ENCODE results near the gene USP10. TPM values are rescaled to one million over a fixed set of nuclear protein-coding genes. Genes with fewer than 3 reads are reported as not detected.
"Not testable (repeated sequence)": the region's sequence is repeated elsewhere in the genome, so short reads cannot be mapped to it uniquely, and the experiment has no call there.

The USP10 gene
- total RNA-seq, 1 donor from 2014 or later: 67.8 TPM

DNA sequence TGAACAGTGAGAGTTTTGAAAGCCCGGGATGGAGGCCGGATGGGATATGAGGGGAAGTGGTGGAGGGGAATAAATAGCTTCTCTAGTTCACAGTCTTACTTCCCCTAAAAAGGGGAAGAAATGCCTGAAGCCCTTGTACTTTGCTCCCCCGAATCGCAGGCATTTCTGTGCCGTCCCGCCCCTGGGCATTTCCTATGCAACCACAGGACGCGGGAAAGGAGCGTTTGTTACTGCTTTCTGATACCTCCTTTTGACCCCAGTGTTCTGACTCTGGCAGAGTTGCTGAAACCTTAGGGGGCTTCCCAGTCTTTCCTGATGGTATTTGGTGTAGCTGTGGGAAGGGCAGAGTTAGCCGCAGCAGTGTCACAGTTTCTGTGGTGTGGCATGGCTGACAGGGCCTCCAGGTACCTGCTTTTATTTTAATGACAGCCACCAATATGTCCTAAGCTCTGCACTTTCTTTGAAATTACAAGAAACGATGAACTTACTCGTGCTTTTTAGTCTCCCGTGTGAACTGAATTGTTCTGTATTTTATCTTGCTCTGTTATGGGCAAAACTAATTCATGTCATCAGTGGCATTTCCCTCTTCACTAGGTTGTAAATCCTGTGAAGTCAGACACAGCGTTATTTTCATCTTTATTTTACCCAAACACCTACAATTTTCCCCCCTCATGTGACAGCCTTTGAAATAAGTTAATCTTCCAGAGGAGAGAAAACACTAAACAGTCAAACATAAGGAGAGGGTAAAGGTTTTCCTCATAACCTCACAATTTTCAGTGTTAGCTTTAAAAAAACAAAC lies 27.1 kb downstream of the USP10 start:
- Histone ChIP-seq H3K4me3 (ENCODE audit: low read depth, low read length) (no peak overlapping the region), H3K36me3 (ENCODE audit: control insufficient read depth, insufficient read depth, low read length) (no peaks in the 10 kb centered on the region), H3K27me3 (ENCODE audit: control insufficient read depth, insufficient read depth, low read length) (no peaks in the 10 kb centered on the region)
- TF ChIP-seq, protein P1, sequence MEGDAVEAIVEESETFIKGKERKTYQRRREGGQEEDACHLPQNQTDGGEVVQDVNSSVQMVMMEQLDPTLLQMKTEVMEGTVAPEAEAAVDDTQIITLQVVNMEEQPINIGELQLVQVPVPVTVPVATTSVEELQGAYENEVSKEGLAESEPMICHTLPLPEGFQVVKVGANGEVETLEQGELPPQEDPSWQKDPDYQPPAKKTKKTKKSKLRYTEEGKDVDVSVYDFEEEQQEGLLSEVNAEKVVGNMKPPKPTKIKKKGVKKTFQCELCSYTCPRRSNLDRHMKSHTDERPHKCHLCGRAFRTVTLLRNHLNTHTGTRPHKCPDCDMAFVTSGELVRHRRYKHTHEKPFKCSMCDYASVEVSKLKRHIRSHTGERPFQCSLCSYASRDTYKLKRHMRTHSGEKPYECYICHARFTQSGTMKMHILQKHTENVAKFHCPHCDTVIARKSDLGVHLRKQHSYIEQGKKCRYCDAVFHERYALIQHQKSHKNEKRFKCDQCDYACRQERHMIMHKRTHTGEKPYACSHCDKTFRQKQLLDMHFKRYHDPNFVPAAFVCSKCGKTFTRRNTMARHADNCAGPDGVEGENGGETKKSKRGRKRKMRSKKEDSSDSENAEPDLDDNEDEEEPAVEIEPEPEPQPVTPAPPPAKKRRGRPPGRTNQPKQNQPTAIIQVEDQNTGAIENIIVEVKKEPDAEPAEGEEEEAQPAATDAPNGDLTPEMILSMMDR (IDR thresholded peaks at IDR 0.05; ENCODE audit: insufficient read depth, low read length, poor library complexity, severe bottlenecking): no peak
- no peak for DNase-seq (ENCODE audit: low read depth)

DNA sequence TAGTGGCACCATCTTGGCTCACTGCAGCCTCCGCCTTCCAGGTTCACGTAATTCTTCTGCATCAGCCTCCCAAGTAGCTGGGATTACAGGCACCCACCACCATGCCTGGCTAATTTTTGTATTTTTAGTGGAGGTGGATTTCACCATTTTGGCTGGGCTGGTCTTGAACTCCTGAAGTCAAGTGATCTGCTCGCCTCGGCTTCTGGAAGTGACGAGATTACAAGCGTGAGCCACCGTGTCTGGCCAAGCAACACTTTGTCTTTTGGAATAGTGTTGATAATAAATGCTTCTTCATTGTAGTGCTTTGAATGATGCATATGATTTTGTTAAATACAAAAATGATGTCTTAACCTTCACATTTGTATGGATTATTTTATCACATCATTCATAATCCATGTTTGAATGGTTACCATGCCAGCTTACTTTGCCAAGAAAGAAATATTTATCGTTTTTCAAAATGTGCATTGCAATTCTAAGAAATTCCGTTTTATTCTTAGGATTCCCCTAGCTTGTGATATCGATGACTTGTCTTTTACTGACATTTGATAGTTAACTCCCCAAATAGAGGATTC lies 29.1 kb downstream of the USP10 start:
- no peaks in the 10 kb centered on the region for H3K27me3 ChIP-seq (ENCODE audit: control insufficient read depth, insufficient read depth, low read length)
- H3K4me3 ChIP-seq (ENCODE audit: low read depth, low read length): no peak overlapping the region
- no peaks in the 10 kb centered on the region for H3K36me3 ChIP-seq (ENCODE audit: control insufficient read depth, insufficient read depth, low read length)
- no peak for DNase-seq (ENCODE audit: low read depth)
- TF ChIP-seq, protein P1 (IDR thresholded peaks at IDR 0.05; ENCODE audit: insufficient read depth, low read length, poor library complexity, severe bottlenecking): no peak

DNA sequence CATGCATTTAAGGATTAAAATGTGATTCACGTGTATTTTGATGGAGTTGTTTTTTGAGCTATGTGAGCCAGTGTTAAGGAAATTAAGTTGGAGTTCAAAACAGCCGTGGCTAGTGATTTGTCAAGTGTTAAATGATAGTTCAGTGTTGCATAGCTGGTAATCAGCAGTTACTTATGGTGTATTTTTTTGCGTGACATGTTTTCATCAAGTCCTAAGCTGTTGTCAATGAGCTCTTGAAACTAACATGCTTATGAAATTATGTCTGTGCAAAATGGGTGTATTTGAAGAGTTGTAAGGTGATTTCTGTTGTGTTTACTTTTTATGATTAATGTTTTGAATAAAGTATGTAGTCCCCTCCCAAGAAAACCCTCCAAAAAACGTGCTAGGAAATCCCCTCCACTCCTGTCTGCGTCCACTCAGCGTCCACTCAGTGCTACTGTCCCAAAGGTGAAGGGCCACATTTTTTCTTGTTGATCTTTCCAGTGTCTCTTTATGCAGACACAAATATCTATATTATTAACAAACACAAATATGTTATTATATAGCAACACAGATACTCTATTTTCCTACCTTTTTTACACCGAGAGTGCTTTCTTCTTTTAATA lies 30.0 kb downstream of the USP10 start:
- Histone ChIP-seq H3K36me3 (ENCODE audit: control insufficient read depth, insufficient read depth, low read length) (no peaks in the 10 kb centered on the region), H3K4me3 (ENCODE audit: low read depth, low read length) (no peak overlapping the region), H3K27me3 (ENCODE audit: control insufficient read depth, insufficient read depth, low read length) (no peaks in the 10 kb centered on the region)
- no peak for DNase-seq (ENCODE audit: low read depth)
- TF ChIP-seq, protein P1 (IDR thresholded peaks at IDR 0.05; ENCODE audit: insufficient read depth, low read length, poor library complexity, severe bottlenecking): no peak

DNA sequence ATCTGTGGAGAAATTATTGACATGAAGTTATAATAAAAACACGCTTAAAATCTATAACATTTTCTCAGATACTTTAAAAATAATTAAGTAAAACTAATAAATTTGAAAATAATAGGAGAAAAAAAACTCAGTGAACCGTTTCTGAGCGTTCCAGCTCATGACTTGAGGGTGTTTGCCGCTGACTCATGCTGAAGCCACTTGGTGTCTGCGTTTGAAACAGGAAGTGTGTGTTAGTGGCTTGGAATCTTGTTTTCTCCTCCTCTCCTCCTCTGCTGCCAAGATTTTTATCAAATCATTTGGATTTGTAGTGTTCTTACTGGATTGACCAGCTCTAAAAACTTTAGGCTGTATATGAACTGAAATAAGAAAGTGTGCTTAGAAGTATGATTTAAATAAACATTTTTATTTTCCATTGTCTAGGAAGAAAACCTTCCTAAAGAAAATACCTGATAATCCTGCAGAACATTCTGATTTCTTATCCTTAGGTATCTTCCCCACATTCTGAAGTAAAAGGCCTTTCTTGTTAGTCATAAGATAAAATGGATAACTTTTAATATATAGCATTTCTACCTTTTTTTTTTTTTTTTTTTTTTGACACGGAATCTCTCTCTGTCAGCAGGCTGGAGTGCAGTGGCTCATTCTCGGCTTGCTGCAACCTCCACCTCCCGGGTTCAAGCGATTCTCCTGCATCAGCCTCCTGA lies 30.8 kb downstream of the USP10 start:
- no peak overlapping the region for H3K4me3 ChIP-seq (ENCODE audit: low read depth, low read length)
- TF ChIP-seq, protein P1 (IDR thresholded peaks at IDR 0.05; ENCODE audit: insufficient read depth, low read length, poor library complexity, severe bottlenecking): no peak
- no peaks in the 10 kb centered on the region for H3K36me3 ChIP-seq (ENCODE audit: control insufficient read depth, insufficient read depth, low read length)
- no peaks in the 10 kb centered on the region for H3K27me3 ChIP-seq (ENCODE audit: control insufficient read depth, insufficient read depth, low read length)
- peak; percentile 89 for DNase-seq (ENCODE audit: low read depth)

DNA sequence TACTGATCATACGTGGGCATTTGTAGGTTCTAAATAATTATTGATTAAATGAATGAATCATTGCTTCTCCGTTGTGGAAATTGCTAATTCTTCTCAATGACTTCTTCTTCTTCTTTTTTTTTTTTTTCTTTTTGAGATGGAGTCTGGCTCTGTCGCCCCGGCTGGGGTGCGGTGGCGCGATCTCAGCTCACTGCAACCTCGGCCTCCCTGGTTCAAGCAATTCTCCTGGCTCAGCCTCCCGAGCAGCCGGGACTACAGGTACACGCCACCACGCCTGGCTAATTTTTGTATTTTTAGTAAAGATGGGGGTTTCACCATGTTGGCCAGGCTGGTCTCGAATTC lies 32.5 kb downstream of the USP10 start:
- not testable (repeated sequence) for H3K36me3 ChIP-seq (ENCODE audit: control insufficient read depth, insufficient read depth, low read length); H3K4me3 ChIP-seq (ENCODE audit: low read depth, low read length); H3K27me3 ChIP-seq (ENCODE audit: control insufficient read depth, insufficient read depth, low read length); DNase-seq (ENCODE audit: low read depth)

DNA sequence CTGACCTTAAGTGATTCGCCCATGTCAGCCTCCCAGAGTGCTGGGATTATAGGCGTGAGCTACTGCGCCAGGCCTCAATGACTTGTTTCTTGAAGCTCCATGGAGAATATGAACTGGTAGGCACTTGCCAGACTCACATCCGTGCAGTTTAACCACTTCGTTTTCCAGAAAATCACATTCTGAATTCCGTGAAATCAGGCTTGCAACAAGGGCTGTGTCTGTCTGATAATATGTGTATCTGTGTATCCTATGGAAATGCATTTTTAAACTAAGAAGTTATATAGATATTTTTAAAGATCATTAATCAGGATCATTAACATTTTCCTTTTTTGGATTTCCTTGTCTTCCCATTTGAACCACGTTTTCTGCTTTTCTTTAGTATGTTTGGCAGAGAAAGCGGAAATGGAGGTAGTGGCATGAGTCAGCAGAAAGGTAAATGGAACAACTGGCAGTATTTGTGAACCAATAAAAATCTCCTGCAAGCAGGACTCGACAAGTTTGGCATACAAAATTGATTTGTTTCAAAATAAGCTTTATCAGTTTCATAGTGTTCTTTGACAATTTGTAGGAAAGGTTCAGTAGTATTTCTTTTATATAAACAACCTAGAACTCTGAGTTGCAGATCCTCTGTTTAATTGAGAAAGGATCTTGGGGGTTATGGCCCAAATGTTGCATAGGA lies 33.0 kb downstream of the USP10 start:
- DNase-seq (ENCODE audit: low read depth): no peak
- no peaks in the 10 kb centered on the region for H3K27me3 ChIP-seq (ENCODE audit: control insufficient read depth, insufficient read depth, low read length)
- TF ChIP-seq, protein P1 (IDR thresholded peaks at IDR 0.05; ENCODE audit: insufficient read depth, low read length, poor library complexity, severe bottlenecking): no peak
- no peaks in the 10 kb centered on the region for H3K36me3 ChIP-seq (ENCODE audit: control insufficient read depth, insufficient read depth, low read length)
- no peak overlapping the region for H3K4me3 ChIP-seq (ENCODE audit: low read depth, low read length)

All from kidney epithelial cell (primary cell).